Astrocyte (in vitro differentiated cells and primary cell): ENCODE measurements around the gene TSGA10. TPM values are rescaled to one million over a fixed set of nuclear protein-coding genes. Genes with fewer than 3 reads are reported as not detected.

Source experiments
- DNase-seq: peaks from one replicate; pipeline ENCODE4 v3.0.0-alpha.2; 2010; ENCODE audit warnings: low read depth
- FAIRE-seq: peaks from 2 replicates; lab custom pipeline; 2011; peaks lifted over from hg19 to GRCh38; lab: Jason Lieb, UNC
- H2AFZ ChIP-seq: 2 replicates; pipeline ENCODE4 v1.6.0; 2012; ENCODE audit warnings: low read depth, low read length, inconsistent platforms
- H3K27ac ChIP-seq: 2 replicates; pipeline ENCODE4 v1.5.1; 2011; ENCODE audit warnings: low read depth, low read length, inconsistent platforms
- H3K27me3 ChIP-seq: 2 replicates; pipeline ENCODE4 v1.6.0; 2011; ENCODE audit warnings: low read length, inconsistent platforms; ENCODE audit not compliant: insufficient read depth
- H3K36me3 ChIP-seq: 2 replicates; pipeline ENCODE4 v1.5.1; 2011; ENCODE audit warnings: low read length, inconsistent platforms; ENCODE audit not compliant: insufficient read depth
- H3K4me1 ChIP-seq: 2 replicates; pipeline ENCODE4 v1.5.1; 2011; ENCODE audit warnings: low read length, inconsistent platforms; ENCODE audit not compliant: insufficient read depth
- H3K4me2 ChIP-seq: 2 replicates; pipeline ENCODE4 v1.6.0; 2012; ENCODE audit warnings: low read length, inconsistent platforms
- H3K4me3 ChIP-seq: 2 replicates; pipeline ENCODE4 v1.5.1; 2011; ENCODE audit warnings: low read depth, mild to moderate bottlenecking, low read length, inconsistent platforms; ENCODE audit not compliant: insufficient read depth
- H3K79me2 ChIP-seq: 2 replicates; pipeline ENCODE4 v1.6.0; 2012; ENCODE audit warnings: mild to moderate bottlenecking, low read length, inconsistent platforms; ENCODE audit not compliant: insufficient read depth
- H3K9ac ChIP-seq: 2 replicates; pipeline ENCODE4 v1.6.0; 2012; ENCODE audit warnings: mild to moderate bottlenecking, low read length, inconsistent platforms
- H3K9me3 ChIP-seq: 2 replicates; pipeline ENCODE4 v1.5.1; 2012; ENCODE audit warnings: low read depth, mild to moderate bottlenecking, low read length, inconsistent platforms; ENCODE audit not compliant: insufficient read depth
- H4K20me1 ChIP-seq: 2 replicates; pipeline ENCODE4 v1.6.0; 2012; ENCODE audit warnings: low read length, inconsistent platforms; ENCODE audit not compliant: insufficient read depth
- H3K27ac Mint-ChIP-seq: one replicate; pipeline ENCODE4 v1.8.0; 2021; ENCODE audit warnings: mild to moderate bottlenecking, mixed read lengths; ENCODE audit not compliant: unreplicated experiment
- H3K27me3 Mint-ChIP-seq: one replicate; pipeline ENCODE4 v1.8.0; 2021; ENCODE audit warnings: low read depth, mixed read lengths; ENCODE audit not compliant: unreplicated experiment
- H3K36me3 Mint-ChIP-seq: one replicate; pipeline ENCODE4 v1.8.0; 2021; ENCODE audit warnings: low read depth, mixed read lengths; ENCODE audit not compliant: unreplicated experiment
- H3K4me1 Mint-ChIP-seq: one replicate; pipeline ENCODE4 v1.8.0; 2021; ENCODE audit warnings: low read depth, mixed read lengths; ENCODE audit not compliant: unreplicated experiment
- H3K4me3 Mint-ChIP-seq: one replicate; pipeline ENCODE4 v1.8.0; 2021; ENCODE audit warnings: mild to moderate bottlenecking, moderate library complexity, mixed read lengths; ENCODE audit not compliant: unreplicated experiment
- H3K9me3 Mint-ChIP-seq: one replicate; pipeline ENCODE4 v1.8.0; 2021; ENCODE audit warnings: mild to moderate bottlenecking, mixed read lengths; ENCODE audit not compliant: unreplicated experiment
- EZH2 ChIP-seq: IDR thresholded peaks from 2 replicates; pipeline ENCODE4 v1.6.1; 2012; ENCODE audit warnings: mild to moderate bottlenecking, low read length, inconsistent platforms; ENCODE audit not compliant: insufficient read depth
- total RNA-seq: library from RNA; stranded (reverse); gene quantifications from 2 replicates; pipeline ENCODE4 v1.2.1, GENCODE V29; 2021
- TF ChIP-seq, protein P1 (sequence below): IDR thresholded peaks from 2 replicates; pipeline ENCODE4 v1.5.1; 2011; ENCODE audit warnings: low read depth, mild to moderate bottlenecking, inconsistent platforms, low read length, moderate library complexity; ENCODE audit not compliant: insufficient read depth

Gene TSGA10
- total RNA-seq, 1 donor from 2014 or later: 3.9 TPM

DNA sequence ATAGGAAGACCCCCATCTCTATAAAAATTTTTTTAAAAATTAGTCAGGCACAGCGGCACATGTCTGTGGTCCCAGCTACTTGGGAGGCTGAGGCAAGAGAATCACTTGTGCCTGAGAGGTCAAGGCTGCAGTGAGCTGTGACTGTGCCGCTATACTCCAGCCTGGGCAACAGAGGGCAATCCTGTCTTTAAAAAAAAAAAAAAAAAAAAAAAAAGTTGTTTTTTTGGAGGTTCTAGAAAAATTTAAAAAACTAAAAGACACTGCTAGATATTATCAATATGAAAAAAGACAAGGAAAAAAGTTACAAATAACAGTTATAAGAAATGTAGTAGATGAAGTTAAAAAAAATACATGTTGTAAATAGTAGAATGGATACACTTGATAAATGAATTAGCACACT, 69.3 kb downstream of the TSGA10 start:
- no peaks in the 10 kb centered on the region for H3K79me2 ChIP-seq
- no peak overlapping the region for H3K4me2 ChIP-seq
- no peaks in the 10 kb centered on the region for H4K20me1 ChIP-seq
- no peak for FAIRE-seq
- Mint-ChIP-seq H3K4me1 (no peaks in the 10 kb centered on the region), H3K9me3 (no peaks in the 10 kb centered on the region), H3K4me3 (no peak overlapping the region), H3K36me3 (peaks cover 2% of the 10 kb centered on the region), H3K27me3 (peaks cover 7% of the 10 kb centered on the region), H3K27ac (no peak overlapping the region)
- peaks cover 8% of the 10 kb centered on the region for H3K27me3 ChIP-seq
- H3K4me3 ChIP-seq: no peak overlapping the region
- H3K27ac ChIP-seq: no peak overlapping the region
- H3K9ac ChIP-seq: no peak overlapping the region
- no peaks in the 10 kb centered on the region for H3K36me3 ChIP-seq
- H3K9me3 ChIP-seq: no peaks in the 10 kb centered on the region
- DNase-seq: no peak
- no peak overlapping the region for H2AFZ ChIP-seq
- no peaks in the 10 kb centered on the region for H3K4me1 ChIP-seq
- TF ChIP-seq, protein P1, sequence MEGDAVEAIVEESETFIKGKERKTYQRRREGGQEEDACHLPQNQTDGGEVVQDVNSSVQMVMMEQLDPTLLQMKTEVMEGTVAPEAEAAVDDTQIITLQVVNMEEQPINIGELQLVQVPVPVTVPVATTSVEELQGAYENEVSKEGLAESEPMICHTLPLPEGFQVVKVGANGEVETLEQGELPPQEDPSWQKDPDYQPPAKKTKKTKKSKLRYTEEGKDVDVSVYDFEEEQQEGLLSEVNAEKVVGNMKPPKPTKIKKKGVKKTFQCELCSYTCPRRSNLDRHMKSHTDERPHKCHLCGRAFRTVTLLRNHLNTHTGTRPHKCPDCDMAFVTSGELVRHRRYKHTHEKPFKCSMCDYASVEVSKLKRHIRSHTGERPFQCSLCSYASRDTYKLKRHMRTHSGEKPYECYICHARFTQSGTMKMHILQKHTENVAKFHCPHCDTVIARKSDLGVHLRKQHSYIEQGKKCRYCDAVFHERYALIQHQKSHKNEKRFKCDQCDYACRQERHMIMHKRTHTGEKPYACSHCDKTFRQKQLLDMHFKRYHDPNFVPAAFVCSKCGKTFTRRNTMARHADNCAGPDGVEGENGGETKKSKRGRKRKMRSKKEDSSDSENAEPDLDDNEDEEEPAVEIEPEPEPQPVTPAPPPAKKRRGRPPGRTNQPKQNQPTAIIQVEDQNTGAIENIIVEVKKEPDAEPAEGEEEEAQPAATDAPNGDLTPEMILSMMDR: no peak
- no peak for TF ChIP-seq EZH2

DNA sequence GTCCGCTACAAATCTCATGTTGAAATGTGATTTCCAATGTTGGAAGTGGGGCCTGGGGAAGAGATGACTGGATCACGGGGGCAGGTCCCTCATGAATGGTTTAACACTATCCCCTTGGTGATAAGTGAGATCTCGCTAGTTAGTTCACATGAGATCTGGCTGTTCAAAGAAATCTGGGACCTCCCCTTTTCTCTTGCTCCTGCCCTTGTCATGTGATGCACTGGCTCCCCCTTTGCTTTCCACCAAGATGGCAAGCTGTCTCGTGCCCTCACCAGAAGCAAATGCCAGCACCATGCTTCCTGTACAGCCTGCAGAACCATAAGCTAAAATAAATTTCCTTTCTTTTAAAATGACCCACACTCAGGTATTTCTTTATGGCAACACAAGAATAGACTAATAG, 70.5 kb downstream of the TSGA10 start:
- Histone ChIP-seq H3K27ac (no peak overlapping the region), H3K4me1 (no peaks in the 10 kb centered on the region), H3K4me2 (no peak overlapping the region), H3K36me3 (no peaks in the 10 kb centered on the region), H3K79me2 (no peaks in the 10 kb centered on the region), H3K9me3 (no peaks in the 10 kb centered on the region), H3K27me3 (peaks cover 8% of the 10 kb centered on the region), H4K20me1 (no peaks in the 10 kb centered on the region), H2AFZ (no peak overlapping the region), H3K4me3 (no peak overlapping the region), H3K9ac (no peak overlapping the region)
- TF ChIP-seq EZH2: no peak
- TF ChIP-seq, protein P1: no peak
- peaks cover 2% of the 10 kb centered on the region for H3K36me3 Mint-ChIP-seq
- DNase-seq (no peak), FAIRE-seq (no peak)
- peaks cover 4% of the 10 kb centered on the region for H3K4me1 Mint-ChIP-seq
- no peaks in the 10 kb centered on the region for H3K9me3 Mint-ChIP-seq
- peaks cover 5% of the 10 kb centered on the region for H3K27me3 Mint-ChIP-seq
- H3K27ac Mint-ChIP-seq: no peak overlapping the region
- H3K4me3 Mint-ChIP-seq: no peak overlapping the region

DNA sequence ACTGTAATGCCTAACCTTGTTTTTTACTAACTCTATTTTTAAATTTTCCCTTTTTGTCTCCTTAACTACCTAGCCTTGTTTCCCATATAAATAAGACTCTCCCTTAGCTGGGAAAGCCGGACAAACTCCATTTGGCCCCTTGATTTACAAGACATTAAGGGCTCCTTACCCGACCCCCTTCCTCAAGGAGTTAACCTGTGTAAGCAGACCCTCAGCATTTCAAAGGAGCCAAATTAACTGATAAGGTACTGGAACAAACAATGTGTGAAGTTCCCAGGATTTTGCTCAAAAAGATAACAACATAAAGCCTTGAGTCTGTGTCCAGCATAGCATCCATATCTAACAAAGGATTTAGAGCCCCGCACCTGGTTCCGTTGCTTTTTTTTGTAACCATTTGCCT, 72.9 kb downstream of the TSGA10 start:
- Mint-ChIP-seq H3K4me3 (no peak overlapping the region), H3K27ac (no peak overlapping the region), H3K36me3 (no peaks in the 10 kb centered on the region), H3K27me3 (peaks cover 5% of the 10 kb centered on the region), H3K4me1 (peaks cover 12% of the 10 kb centered on the region), H3K9me3 (no peaks in the 10 kb centered on the region)
- Histone ChIP-seq H3K27me3 (peaks cover 8% of the 10 kb centered on the region), H3K79me2 (no peaks in the 10 kb centered on the region), H3K9me3 (no peaks in the 10 kb centered on the region), H4K20me1 (no peaks in the 10 kb centered on the region), H3K4me3 (no peak overlapping the region), H3K9ac (no peak overlapping the region), H3K4me2 (no peak overlapping the region), H3K27ac (no peak overlapping the region), H3K36me3 (no peaks in the 10 kb centered on the region), H3K4me1 (no peaks in the 10 kb centered on the region), H2AFZ (no peak overlapping the region)
- TF ChIP-seq, protein P1: no peak
- TF ChIP-seq EZH2: no peak
- no peak for FAIRE-seq
- DNase-seq: no peak
